LNCAP (cell line): ENCODE results near the gene FRZB.

Source experiments
- CTCF ChIP-seq: fragments of 450-650 bp; IDR thresholded peaks from 2 replicates; pipeline ENCODE4 v1.5.1; 2017; ENCODE audit warnings: mild to moderate bottlenecking

Gene FRZB

GRCh38 chr2:182895798-182896197 is 29.4 kb upstream of the FRZB start:
- no peak for TF ChIP-seq CTCF

- no peak for TF ChIP-seq CTCF
These were observed 28.7 kb upstream of the FRZB start for GRCh38 chr2:182895169-182895568.

- no peak for TF ChIP-seq CTCF
These were observed 27.7 kb upstream of the FRZB start for GRCh38 chr2:182894174-182894573.

GRCh38 chr2:182893666-182894065 is 27.2 kb upstream of the FRZB start:
- no peak for TF ChIP-seq CTCF

- TF ChIP-seq CTCF, result no peak
These were observed 25.2 kb upstream of the FRZB start for GRCh38 chr2:182891611-182892010.

GRCh38 chr2:182890773-182891378 is 24.4 kb upstream of the FRZB start:
- no peak for TF ChIP-seq CTCF

GRCh38 chr2:182890305-182890704 is 23.9 kb upstream of the FRZB start:
- no peak for TF ChIP-seq CTCF
